ENCODE measurements around the gene PDE6A.

The PDE6A gene

GRCh38 chr5:149944666-149945065, at the start of gene PDE6A:
Gene PDE6A, minus strand, starts transcription at chr5:149944793. Its CDS starts 120 bp downstream, at chr5:149944673.
- Histone ChIP-seq H3K4me1 (ENCODE audit: insufficient read depth, low read length) (no peaks in the 10 kb centered on the region), H3K4me3 (ENCODE audit: low read depth in 1 of 2, low read length in 2 of 2) (no peak within 1 kb of the TSS), H3K27ac (ENCODE audit: low read depth, low read length) (no peak within 1 kb of the TSS), H3K27me3 (ENCODE audit: control insufficient read depth in 1 of 2, insufficient read depth in 2 of 2, low read length in 2 of 2) (no peaks in the 10 kb centered on the region), H3K9me3 (ENCODE audit: low read length) (no peaks in the 10 kb centered on the region), H3K9ac (ENCODE audit: low read length) (no peak within 1 kb of the TSS), H3K36me3 (ENCODE audit: insufficient read depth, low read length) (no peaks in the 10 kb centered on the region)

GRCh38 chr5:149993471-149993870, 48.9 kb upstream of the PDE6A start:
- H3K36me3 ChIP-seq (ENCODE audit: insufficient read depth, low read length): peaks cover 18% of the 10 kb centered on the region
- H3K4me1 ChIP-seq (ENCODE audit: insufficient read depth, low read length): peaks cover 6% of the 10 kb centered on the region
- H3K27me3 ChIP-seq (ENCODE audit: control insufficient read depth in 1 of 2, insufficient read depth in 2 of 2, low read length in 2 of 2): no peaks in the 10 kb centered on the region
- no peaks in the 10 kb centered on the region for H3K9me3 ChIP-seq (ENCODE audit: low read length)
- no peak overlapping the region for H3K27ac ChIP-seq (ENCODE audit: low read depth, low read length)
- no peak overlapping the region for H3K4me3 ChIP-seq (ENCODE audit: low read depth in 1 of 2, low read length in 2 of 2)
- no peak overlapping the region for H3K9ac ChIP-seq (ENCODE audit: low read length)

GRCh38 chr5:149990518-149991376, 46.2 kb upstream of the PDE6A start:
- no peaks in the 10 kb centered on the region for H3K9me3 ChIP-seq (ENCODE audit: low read length)
- H3K4me1 ChIP-seq (ENCODE audit: insufficient read depth, low read length): peaks cover 6% of the 10 kb centered on the region
- H3K27ac ChIP-seq (ENCODE audit: low read depth, low read length): no peak overlapping the region
- no peak overlapping the region for H3K4me3 ChIP-seq (ENCODE audit: low read depth in 1 of 2, low read length in 2 of 2)
- H3K36me3 ChIP-seq (ENCODE audit: insufficient read depth, low read length): peaks cover 13% of the 10 kb centered on the region
- no peak overlapping the region for H3K9ac ChIP-seq (ENCODE audit: low read length)
- no peaks in the 10 kb centered on the region for H3K27me3 ChIP-seq (ENCODE audit: control insufficient read depth in 1 of 2, insufficient read depth in 2 of 2, low read length in 2 of 2)

GRCh38 chr5:149988126-149988525, 43.5 kb upstream of the PDE6A start:
- Histone ChIP-seq H3K4me3 (ENCODE audit: low read depth in 1 of 2, low read length in 2 of 2) (no peak overlapping the region), H3K27ac (ENCODE audit: low read depth, low read length) (no peak overlapping the region), H3K9ac (ENCODE audit: low read length) (no peak overlapping the region), H3K36me3 (ENCODE audit: insufficient read depth, low read length) (no peaks in the 10 kb centered on the region), H3K4me1 (ENCODE audit: insufficient read depth, low read length) (peaks cover 6% of the 10 kb centered on the region), H3K27me3 (ENCODE audit: control insufficient read depth in 1 of 2, insufficient read depth in 2 of 2, low read length in 2 of 2) (no peaks in the 10 kb centered on the region), H3K9me3 (ENCODE audit: low read length) (no peaks in the 10 kb centered on the region)

- Histone ChIP-seq H3K9me3 (ENCODE audit: low read length) (no peaks in the 10 kb centered on the region), H3K4me3 (ENCODE audit: low read depth in 1 of 2, low read length in 2 of 2) (no peak overlapping the region), H3K27me3 (ENCODE audit: control insufficient read depth in 1 of 2, insufficient read depth in 2 of 2, low read length in 2 of 2) (no peaks in the 10 kb centered on the region), H3K4me1 (ENCODE audit: insufficient read depth, low read length) (no peaks in the 10 kb centered on the region), H3K9ac (ENCODE audit: low read length) (no peak overlapping the region), H3K36me3 (ENCODE audit: insufficient read depth, low read length) (peaks cover 9% of the 10 kb centered on the region), H3K27ac (ENCODE audit: low read depth, low read length) (no peak overlapping the region)
These were observed 37.9 kb upstream of the PDE6A start for GRCh38 chr5:149982505-149982904.

GRCh38 chr5:149981206-149981605, 36.6 kb upstream of the PDE6A start:
- Histone ChIP-seq H3K27ac (ENCODE audit: low read depth, low read length) (no peak overlapping the region), H3K4me1 (ENCODE audit: insufficient read depth, low read length) (no peaks in the 10 kb centered on the region), H3K36me3 (ENCODE audit: insufficient read depth, low read length) (peaks cover 9% of the 10 kb centered on the region), H3K9ac (ENCODE audit: low read length) (no peak overlapping the region), H3K4me3 (ENCODE audit: low read depth in 1 of 2, low read length in 2 of 2) (no peak overlapping the region), H3K27me3 (ENCODE audit: control insufficient read depth in 1 of 2, insufficient read depth in 2 of 2, low read length in 2 of 2) (no peaks in the 10 kb centered on the region), H3K9me3 (ENCODE audit: low read length) (no peaks in the 10 kb centered on the region)

- H3K4me3 ChIP-seq (ENCODE audit: low read depth in 1 of 2, low read length in 2 of 2): no peak overlapping the region
- H3K36me3 ChIP-seq (ENCODE audit: insufficient read depth, low read length): peaks cover 9% of the 10 kb centered on the region
- no peaks in the 10 kb centered on the region for H3K27me3 ChIP-seq (ENCODE audit: control insufficient read depth in 1 of 2, insufficient read depth in 2 of 2, low read length in 2 of 2)
- no peaks in the 10 kb centered on the region for H3K9me3 ChIP-seq (ENCODE audit: low read length)
- no peaks in the 10 kb centered on the region for H3K4me1 ChIP-seq (ENCODE audit: insufficient read depth, low read length)
- H3K9ac ChIP-seq (ENCODE audit: low read length): no peak overlapping the region
- no peak overlapping the region for H3K27ac ChIP-seq (ENCODE audit: low read depth, low read length)
These were observed 35.3 kb upstream of the PDE6A start for GRCh38 chr5:149979896-149980295.

- Histone ChIP-seq H3K27ac (ENCODE audit: low read depth, low read length) (no peak overlapping the region), H3K4me3 (ENCODE audit: low read depth in 1 of 2, low read length in 2 of 2) (no peak overlapping the region), H3K27me3 (ENCODE audit: control insufficient read depth in 1 of 2, insufficient read depth in 2 of 2, low read length in 2 of 2) (no peaks in the 10 kb centered on the region), H3K9me3 (ENCODE audit: low read length) (no peaks in the 10 kb centered on the region), H3K36me3 (ENCODE audit: insufficient read depth, low read length) (peaks cover 9% of the 10 kb centered on the region), H3K4me1 (ENCODE audit: insufficient read depth, low read length) (no peaks in the 10 kb centered on the region), H3K9ac (ENCODE audit: low read length) (no peak overlapping the region)
These were observed 30.8 kb upstream of the PDE6A start for GRCh38 chr5:149975409-149975808.

- Histone ChIP-seq H3K4me1 (ENCODE audit: insufficient read depth, low read length) (no peaks in the 10 kb centered on the region), H3K9ac (ENCODE audit: low read length) (no peak overlapping the region), H3K9me3 (ENCODE audit: low read length) (no peaks in the 10 kb centered on the region), H3K4me3 (ENCODE audit: low read depth in 1 of 2, low read length in 2 of 2) (no peak overlapping the region), H3K27me3 (ENCODE audit: control insufficient read depth in 1 of 2, insufficient read depth in 2 of 2, low read length in 2 of 2) (no peaks in the 10 kb centered on the region), H3K36me3 (ENCODE audit: insufficient read depth, low read length) (no peaks in the 10 kb centered on the region), H3K27ac (ENCODE audit: low read depth, low read length) (no peak overlapping the region)
These were observed 24.8 kb upstream of the PDE6A start for GRCh38 chr5:149969181-149969930.

GRCh38 chr5:149966946-149967345, 22.4 kb upstream of the PDE6A start:
- H3K4me1 ChIP-seq (ENCODE audit: insufficient read depth, low read length): peaks cover 2% of the 10 kb centered on the region
- no peaks in the 10 kb centered on the region for H3K9me3 ChIP-seq (ENCODE audit: low read length)
- no peaks in the 10 kb centered on the region for H3K36me3 ChIP-seq (ENCODE audit: insufficient read depth, low read length)
- no peak overlapping the region for H3K9ac ChIP-seq (ENCODE audit: low read length)
- no peak overlapping the region for H3K4me3 ChIP-seq (ENCODE audit: low read depth in 1 of 2, low read length in 2 of 2)
- no peaks in the 10 kb centered on the region for H3K27me3 ChIP-seq (ENCODE audit: control insufficient read depth in 1 of 2, insufficient read depth in 2 of 2, low read length in 2 of 2)
- H3K27ac ChIP-seq (ENCODE audit: low read depth, low read length): no peak overlapping the region

- H3K4me3 ChIP-seq (ENCODE audit: low read depth in 1 of 2, low read length in 2 of 2): no peak overlapping the region
- H3K9me3 ChIP-seq (ENCODE audit: low read length): no peaks in the 10 kb centered on the region
- no peaks in the 10 kb centered on the region for H3K36me3 ChIP-seq (ENCODE audit: insufficient read depth, low read length)
- H3K27me3 ChIP-seq (ENCODE audit: control insufficient read depth in 1 of 2, insufficient read depth in 2 of 2, low read length in 2 of 2): no peaks in the 10 kb centered on the region
- H3K9ac ChIP-seq (ENCODE audit: low read length): no peak overlapping the region
- H3K4me1 ChIP-seq (ENCODE audit: insufficient read depth, low read length): peaks cover 20% of the 10 kb centered on the region
- no peak overlapping the region for H3K27ac ChIP-seq (ENCODE audit: low read depth, low read length)
These were observed 19.1 kb upstream of the PDE6A start for GRCh38 chr5:149963729-149964128.
